Measurements from ENCODE around the gene WASF3. TPM values are rescaled to one million over a fixed set of nuclear protein-coding genes. Genes with fewer than 3 reads are reported as not detected.

WASF3 gene
- total and polyA plus RNA-seq, 10 of the 15 experiments (the other 5 are each of a cell fraction or from before 2014, with no cell fraction given), result under 0.01 to 0.10 (median 0.01) TPM; not detected in 7

DNA sequence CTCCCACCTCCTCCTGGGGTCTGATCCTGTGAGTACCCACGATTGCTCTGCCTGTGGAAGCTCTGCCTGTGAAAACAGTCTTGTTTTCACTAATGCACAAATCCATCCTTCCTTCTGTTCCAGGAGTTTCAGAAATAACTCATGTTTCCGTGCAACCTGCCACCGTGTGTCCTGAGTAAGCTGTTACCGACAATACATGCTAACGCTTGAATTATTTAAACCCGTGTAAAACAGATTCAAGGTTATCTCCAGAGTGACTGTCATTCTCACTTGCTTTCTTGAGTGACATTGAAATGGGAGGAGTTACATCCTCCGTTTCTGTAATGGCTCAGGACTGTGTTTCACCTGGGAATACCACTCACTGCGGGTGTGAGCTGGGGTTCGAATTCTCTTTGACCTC is 178.2 kb downstream of the WASF3 start:
- no peak overlapping the region for H3K4me2 ChIP-seq (ENCODE audit: control insufficient read depth, insufficient read depth)
- H4K20me1 ChIP-seq (ENCODE audit: control insufficient read depth, insufficient read depth), result no peaks in the 10 kb centered on the region
- ChIA-PET CTCF (no interaction called here), RAD21 (ENCODE audit: unreplicated experiment) (no interaction called here), POLR2A (no interaction called here), SMC1A (ENCODE audit: uncharacterized antibody, unreplicated experiment) (no interaction called here)
- no peak overlapping the region for H3K4me3 ChIP-seq
- H3K9ac ChIP-seq (ENCODE audit: control insufficient read depth, insufficient read depth, low read length), result no peak overlapping the region
- no peak overlapping the region for H2AFZ ChIP-seq (ENCODE audit: control insufficient read depth, low read depth, low read length)
- no peak for DNase-seq (ENCODE audit: low read depth, low spot score)
- no peaks in the 10 kb centered on the region for H3K36me3 ChIP-seq (ENCODE audit: control insufficient read depth in 2 of 2, insufficient read depth in 2 of 2, low read length in 1 of 2)
- intact Hi-C loops (cut with micrococcal nuclease; ENCODE audit: unreplicated experiment) (no loop called here), in situ Hi-C loops (cut with MboI) (no loop called here)
- no TSS peak for BruUV-seq (replicated peaks)
- H3K79me2 ChIP-seq (ENCODE audit: control insufficient read depth, insufficient read depth, low read length), result no peaks in the 10 kb centered on the region
- FAIRE-seq, result no peak
- ATAC-seq, result no peak
- WGBS (ENCODE audit: insufficient coverage, insufficient replicate concordance, low lambda C conversion rate, missing lambda C conversion rate), result 36% methylated on average over 9 of the region's 9 CpGs
- no peaks in the 10 kb centered on the region; the same call in 2 of the 3 replicates for H3K9me3 ChIP-seq (replicated peaks; ENCODE audit: control insufficient read depth, insufficient read depth, low read length)
- H3K4me1 ChIP-seq (ENCODE audit: control insufficient read depth, insufficient read depth, low read length), result no peaks in the 10 kb centered on the region
- no peak overlapping the region for H3K27ac ChIP-seq (ENCODE audit: control insufficient read depth, insufficient read depth)
- no peaks in the 10 kb centered on the region for H3K27me3 ChIP-seq (replicated peaks in 1 of 2; ENCODE audit: control insufficient read depth in 2 of 2, insufficient read depth in 2 of 2, low read length in 1 of 2)
- TF ChIP-seq HDAC2 (IDR thresholded peaks at IDR 0.05) (no peak), TARDBP (IDR thresholded peaks at IDR 0.05; ENCODE audit: borderline replicate concordance) (no peak), REST (IDR thresholded peaks at IDR 0.05; ENCODE audit: low read depth, low read length) (no peak), ATF7 (IDR thresholded peaks at IDR 0.05; ENCODE audit: low read depth) (no peak), NFYA (IDR thresholded peaks at IDR 0.05; ENCODE audit: borderline replicate concordance, low read depth, low read length) (no peak), ZNF207 (IDR thresholded peaks at IDR 0.05; ENCODE audit: borderline replicate concordance) (no peak), ELK1 (IDR thresholded peaks at IDR 0.05; ENCODE audit: low read depth, low read length) (no peak), SREBF1 (IDR thresholded peaks at IDR 0.05; ENCODE audit: low read length) (no peak), SUPT20H (IDR thresholded peaks at IDR 0.05; ENCODE audit: borderline replicate concordance, control insufficient read depth, low read depth, low read length) (no peak)

Other genes starting within 250 kb of the WASF3 start
- gene GPR12, start 203.1 kb downstream of the WASF3 start, total RNA-seq (2014; rRNA removed), result not detected in 2 replicates
- gene GPR12, start 203.1 kb downstream of the WASF3 start, total RNA-seq (2014; rRNA removed; fragmentation: Illumina TruSeq; extraction: Trizol), result not detected in 2 replicates
- gene GPR12, start 203.1 kb downstream of the WASF3 start, total RNA-seq (2021), result not detected in 2 replicates
- not detected in 2 replicates for gene GPR12, start 203.1 kb downstream of the WASF3 start, polyA plus RNA-seq (2011; rRNA removed)
- gene GPR12, start 203.1 kb downstream of the WASF3 start, polyA plus RNA-seq (2014; fragmentation: Illumina TruSeq; extraction: Trizol), result not detected in 2 replicates
- gene GPR12, start 203.1 kb downstream of the WASF3 start, polyA plus RNA-seq (2014; fragmentation: Nextera tagmentation; extraction: Ambion mirVana), result not detected
- not detected in 2 replicates for gene GPR12, start 203.1 kb downstream of the WASF3 start, polyA plus RNA-seq (2014; rRNA removed)
- not detected for gene GPR12, start 203.1 kb downstream of the WASF3 start, polyA plus RNA-seq (2016; fragmentation: Nextera tagmentation; extraction: Ambion mirVana)